Fibroblast of lung (primary cell): Measurements from ENCODE around the gene INHBE.

Experiments used
- EZH2 ChIP-seq: IDR thresholded peaks from 2 replicates; pipeline ENCODE4 v1.5.1; 2012; ENCODE audit warnings: low read length, control low read depth, mild to moderate bottlenecking; ENCODE audit errors: missing control alignments
- TF ChIP-seq, protein P1 (sequence below), 2 donors: IDR thresholded peaks in 1 of 2; conservative IDR thresholded peaks in 1 of 2; 1 replicate in 1 of 2; 2 replicates in 1 of 2; pipeline ENCODE4 v1.5.1; 2011 to 2012; ENCODE audit warnings: low read length in 2 of 2, control low read depth in 1 of 2, inconsistent platforms in 1 of 2, low read depth in 1 of 2, mild to moderate bottlenecking in 1 of 2

DNA sequence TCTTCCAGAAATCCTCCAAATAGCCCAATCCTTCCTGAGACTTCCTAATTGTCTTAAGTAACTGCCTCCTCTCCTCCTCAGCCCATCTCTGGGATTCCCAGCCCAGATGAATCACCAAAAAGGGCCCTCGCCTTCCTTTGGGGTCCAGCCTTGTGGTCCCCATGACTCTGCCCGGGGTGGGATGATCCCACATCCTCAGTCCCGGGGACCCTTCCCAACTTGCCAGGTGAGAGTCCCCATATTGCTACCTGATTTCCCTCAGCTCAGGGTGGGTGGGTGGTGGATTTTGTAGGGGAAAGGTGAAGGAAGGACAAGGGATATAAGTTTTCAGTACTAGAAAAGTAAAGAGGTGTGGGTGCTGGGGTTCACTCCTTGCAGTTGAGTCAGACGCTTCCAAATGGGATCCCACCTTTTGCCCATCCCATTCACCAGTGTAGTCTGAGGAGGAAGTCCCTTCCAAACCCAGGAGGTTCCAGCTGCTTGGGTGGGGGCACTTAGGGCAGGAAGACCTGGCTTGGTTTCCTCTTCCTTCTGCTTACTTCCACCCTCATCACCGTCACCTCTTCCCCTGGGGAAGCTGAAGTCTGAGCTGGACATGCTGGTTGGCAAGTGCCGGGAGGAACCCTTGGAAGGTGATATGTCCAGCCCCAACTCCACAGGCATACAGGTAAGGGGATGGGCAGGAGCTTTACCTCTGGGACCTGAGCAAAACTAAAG is 10.1 kb downstream of the INHBE start:
- TF ChIP-seq, protein P1, sequence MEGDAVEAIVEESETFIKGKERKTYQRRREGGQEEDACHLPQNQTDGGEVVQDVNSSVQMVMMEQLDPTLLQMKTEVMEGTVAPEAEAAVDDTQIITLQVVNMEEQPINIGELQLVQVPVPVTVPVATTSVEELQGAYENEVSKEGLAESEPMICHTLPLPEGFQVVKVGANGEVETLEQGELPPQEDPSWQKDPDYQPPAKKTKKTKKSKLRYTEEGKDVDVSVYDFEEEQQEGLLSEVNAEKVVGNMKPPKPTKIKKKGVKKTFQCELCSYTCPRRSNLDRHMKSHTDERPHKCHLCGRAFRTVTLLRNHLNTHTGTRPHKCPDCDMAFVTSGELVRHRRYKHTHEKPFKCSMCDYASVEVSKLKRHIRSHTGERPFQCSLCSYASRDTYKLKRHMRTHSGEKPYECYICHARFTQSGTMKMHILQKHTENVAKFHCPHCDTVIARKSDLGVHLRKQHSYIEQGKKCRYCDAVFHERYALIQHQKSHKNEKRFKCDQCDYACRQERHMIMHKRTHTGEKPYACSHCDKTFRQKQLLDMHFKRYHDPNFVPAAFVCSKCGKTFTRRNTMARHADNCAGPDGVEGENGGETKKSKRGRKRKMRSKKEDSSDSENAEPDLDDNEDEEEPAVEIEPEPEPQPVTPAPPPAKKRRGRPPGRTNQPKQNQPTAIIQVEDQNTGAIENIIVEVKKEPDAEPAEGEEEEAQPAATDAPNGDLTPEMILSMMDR (conservative IDR thresholded peaks at IDR 0.05 in 1 of 2, IDR thresholded peaks at IDR 0.05 in 1 of 2; ENCODE audit: low read depth in 1 of 2, low read length in 2 of 2): no peak
- no peak for TF ChIP-seq EZH2
